Measurements from ENCODE around the gene ZBTB20. TPM values are rescaled to one million over a fixed set of nuclear protein-coding genes. Genes with fewer than 3 reads are reported as not detected.

ZBTB20 gene
- total and polyA plus RNA-seq, 12 donors = 2.8 to 167 (median 108) TPM

- Histone ChIP-seq H3K4me1 (replicated peaks in 1 of 2) (no peaks in the 10 kb centered on the region), H3K36me3 (replicated peaks in 1 of 2) (no peaks in the 10 kb centered on the region), H3K27me3 (no peaks in the 10 kb centered on the region), H3K27ac (no peak overlapping the region), H3K4me3 (no peak overlapping the region), H3K9me3 (replicated peaks in 1 of 3) (no peaks in the 10 kb centered on the region)
- WGBS, 4 donors = 81 to 95% (median 82%) methylated on average over 2 of the region's 2 CpGs
- intact Hi-C loops (cut with DNase I) = no loop called here
- DNase-seq = no peak
- no peak for TF ChIP-seq POLR2A (IDR thresholded peaks at IDR 0.05)
- no peak for TF ChIP-seq CTCF (IDR thresholded peaks at IDR 0.05)
These were observed 860.8 kb downstream of the ZBTB20 start for GRCh38 chr3:114286266-114286665.

- Histone ChIP-seq H3K4me1 (replicated peaks in 1 of 2) (no peaks in the 10 kb centered on the region), H3K36me3 (replicated peaks in 1 of 2) (no peaks in the 10 kb centered on the region), H3K27me3 (no peaks in the 10 kb centered on the region), H3K4me3 (no peak overlapping the region), H3K27ac (no peak overlapping the region), H3K9me3 (replicated peaks in 1 of 3) (no peaks in the 10 kb centered on the region)
- WGBS, 4 donors = 88 to 94% (median 90%) methylated on average over 3 of the region's 3 CpGs
- no peak for DNase-seq
- intact Hi-C loops (cut with DNase I) = no loop called here
- TF ChIP-seq CTCF (IDR thresholded peaks at IDR 0.05) = no peak
- no peak for TF ChIP-seq POLR2A (IDR thresholded peaks at IDR 0.05)
These were observed 861.3 kb downstream of the ZBTB20 start for GRCh38 chr3:114285648-114286230.

DNA sequence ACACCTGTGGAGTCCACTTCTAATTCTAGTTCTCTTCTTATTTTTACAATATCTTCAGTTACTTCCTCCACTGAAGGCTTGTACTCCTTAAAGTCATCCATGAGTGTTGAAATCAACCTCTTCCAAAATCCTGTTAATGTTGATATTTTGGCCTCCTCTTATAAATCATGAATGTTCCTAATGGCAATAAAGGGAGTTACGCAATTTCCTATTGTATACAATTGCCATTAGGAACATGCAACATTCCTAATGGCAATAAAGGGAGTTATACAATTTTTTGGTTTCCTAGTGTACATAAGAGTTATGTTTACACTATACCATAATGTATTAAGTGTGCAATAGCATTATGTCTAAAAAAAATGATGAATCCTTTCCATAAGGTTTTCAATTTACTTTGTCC lies 862.4 kb downstream of the ZBTB20 start:
- H3K4me1 ChIP-seq (replicated peaks in 1 of 2) = no peaks in the 10 kb centered on the region
- WGBS, 4 donors = 93 to 100% (median 96%) methylated on average over 1 of the region's 1 CpG
- H3K36me3 ChIP-seq (replicated peaks in 1 of 2) = no peaks in the 10 kb centered on the region
- no peak overlapping the region for H3K27ac ChIP-seq
- H3K9me3 ChIP-seq (replicated peaks in 1 of 3) = no peaks in the 10 kb centered on the region
- intact Hi-C loops (cut with DNase I) = no loop called here
- no peak overlapping the region for H3K4me3 ChIP-seq
- no peak for DNase-seq
- no peaks in the 10 kb centered on the region for H3K27me3 ChIP-seq
- TF ChIP-seq POLR2A (IDR thresholded peaks at IDR 0.05) (no peak), CTCF (IDR thresholded peaks at IDR 0.05) (no peak)

MicroRNA genes within 50 kb of the gene (microRNA counts, 767-probe panel; counts per million panel counts)
- microRNA hsa-miR-568 = 0 counts per million in 2 donors

Small RNAs within 50 kb of the gene (microRNA-seq; reads per million reads assigned to microRNA genes)
- 0.85 to 1.9 (median 1.8) reads per million in 3 donors for gene MIR4796

Small RNAs within 50 kb of the gene (small RNA-seq; reads per million reads assigned to genes)
- gene MIR4796 = 0 reads per million in 2 donors
